ENCODE data around the gene GSAP. TPM values are rescaled to one million over a fixed set of nuclear protein-coding genes. Genes with fewer than 3 reads are reported as not detected.

GSAP gene
- total and polyA plus RNA-seq, 2 of the 4 experiments (the other 2 are of a cell fraction): 1.6 to 1.8 TPM

GRCh38 chr7:77310982-77311381 lies 105.2 kb downstream of the GSAP start:
- Histone ChIP-seq H3K9ac (ENCODE audit: low read depth, low read length) (no peak overlapping the region), H2AK5ac (ENCODE audit: low read depth, low read length) (no peak overlapping the region), H2BK5ac (ENCODE audit: low read depth, low read length, poor library complexity, severe bottlenecking) (no peak overlapping the region), H2BK120ac (ENCODE audit: low read depth, low read length) (no peak overlapping the region), H3K79me1 (ENCODE audit: low read depth in 1 of 2, low read length in 2 of 2) (no peaks in the 10 kb centered on the region), H3K27me3 (ENCODE audit: control insufficient read depth, insufficient read depth, low read length) (no peaks in the 10 kb centered on the region), H4K20me1 (ENCODE audit: insufficient read depth, low read length) (no peaks in the 10 kb centered on the region), H3K18ac (ENCODE audit: low read depth, low read length) (no peak overlapping the region), H3K9me1 (ENCODE audit: insufficient read depth, low read length) (peaks cover 2% of the 10 kb centered on the region; the same call in 1 of the 2 replicates), H4K5ac (ENCODE audit: low read depth, low read length) (no peak overlapping the region), H3K56ac (ENCODE audit: extremely low read depth, insufficient read depth, low read length) (no peak overlapping the region), H2BK20ac (ENCODE audit: low read depth, low read length) (no peak overlapping the region), H3K4me1 (ENCODE audit: control insufficient read depth, insufficient read depth, low read length) (peaks cover 8% of the 10 kb centered on the region), H4K8ac (ENCODE audit: low read depth in 2 of 2, low read length in 2 of 2) (no peak overlapping the region), H3K23ac (ENCODE audit: low read depth, low read length) (no peak overlapping the region), H3K36me3 (ENCODE audit: control insufficient read depth, insufficient read depth, low read length) (peaks cover 5% of the 10 kb centered on the region; the same call in 1 of the 2 replicates), H3K27ac (ENCODE audit: insufficient read depth, low read length) (no peak overlapping the region), H2AK9ac (replicated peaks; ENCODE audit: low read depth, low read length, poor library complexity) (no peak overlapping the region), H3K4me3 (ENCODE audit: insufficient read depth, low read depth, low read length) (no peak overlapping the region), H4K91ac (ENCODE audit: insufficient read depth, low read depth, low read length) (no peak overlapping the region), H3K9me3 (ENCODE audit: control insufficient read depth, insufficient read depth, low read length) (no peaks in the 10 kb centered on the region), H3K4ac (ENCODE audit: low read depth, low read length) (no peak overlapping the region), H2AFZ (replicated peaks; ENCODE audit: low read length, poor library complexity) (no peak overlapping the region), H2BK15ac (ENCODE audit: low read depth, low read length) (no peak overlapping the region), H3K14ac (replicated peaks; ENCODE audit: low read depth, low read length) (no peak overlapping the region), H3K4me2 (ENCODE audit: low read depth, low read length) (no peak overlapping the region)
- no peak for ATAC-seq (ENCODE audit: low read depth)
- POLR2A ChIA-PET (ENCODE audit: unreplicated experiment): no interaction called here
- dilution Hi-C loops (cut with HindIII; ENCODE audit: low sequenced_read_pairs, unreplicated experiment) (no loop called here), intact Hi-C loops (cut with micrococcal nuclease) (no loop called here), in situ Hi-C loops (cut with MboI; ENCODE audit: low sequenced_read_pairs) (no loop called here)
- BruUV-seq (replicated peaks): no TSS peak
- CTCF ChIA-PET: no interaction called here
- no CpG with 5 or more reads among the region's 5 CpGs for WGBS, 2 experiments (ENCODE audit: extremely low coverage in 2 of 2, insufficient read length in 1 of 2)
- TF ChIP-seq RCOR1 (IDR thresholded peaks at IDR 0.05; ENCODE audit: insufficient replicate concordance, low read length): no peak
- no peak for TF ChIP-seq MAFK (IDR thresholded peaks at IDR 0.05; ENCODE audit: low read depth, low read length)
- no peak for TF ChIP-seq ELK1 (IDR thresholded peaks at IDR 0.05; ENCODE audit: borderline replicate concordance, low read depth, low read length)
- no peak for TF ChIP-seq MXI1 (IDR thresholded peaks at IDR 0.05; ENCODE audit: borderline replicate concordance, low read depth, low read length)
- no peak for TF ChIP-seq FOS (IDR thresholded peaks at IDR 0.05; ENCODE audit: low read depth, low read length)
- TF ChIP-seq CEBPB (IDR thresholded peaks at IDR 0.05; ENCODE audit: low read depth, low read length): no peak
- no peak for TF ChIP-seq CHD1 (IDR thresholded peaks at IDR 0.05; ENCODE audit: low read depth, low read length)
- no peak for DNase-seq

Measured in IMR-90 (cell line).